IMR-90 (cell line): Measurements from ENCODE around the gene MAS1L. TPM values are rescaled to one million over a fixed set of nuclear protein-coding genes. Genes with fewer than 3 reads are reported as not detected.

Experiments
- ATAC-seq: fragments of 200-7000 bp; cut with Tn5 transposase; 2 replicates; pipeline ENCODE4 v1.9.1; 2020; ENCODE audit warnings: low read depth, mild to moderate bottlenecking, moderate library complexity
- BruUV-seq: library from RNA; stranded (reverse); fragments of 400-500 nt; replicated peaks from 2 replicates; lab custom pipeline; 2021; lab: Mats Ljungman, UMichigan
- CTCF ChIA-PET: fragments of 300-600 bp; formaldehyde crosslinking; extraction: SDS; loops from one replicate; lab custom pipeline; 2021; ENCODE audit warnings: antibody characterized with exemption; lab: Yijun Ruan, JAX
- POLR2A ChIA-PET: fragments of 300-600 bp; sonication (Branson Sonifier 250); formaldehyde crosslinking; loops from one replicate; lab custom pipeline; 2022; ENCODE audit warnings: antibody characterized with exemption; ENCODE audit not compliant: unreplicated experiment; lab: Charles Lee
- DNase-seq: peaks from one replicate; pipeline ENCODE4 v3.0.0; 2013
- H2AFZ ChIP-seq: replicated peaks from 2 replicates; pipeline ENCODE3; 2013; ENCODE audit warnings: low read length, mild to moderate bottlenecking; ENCODE audit not compliant: poor library complexity
- H2AK5ac ChIP-seq: 2 replicates; pipeline ENCODE4 v1.6.1; 2013; ENCODE audit warnings: low read depth, low read length, inconsistent platforms
- H2AK9ac ChIP-seq: replicated peaks from 2 replicates; pipeline ENCODE3; 2013; ENCODE audit warnings: mild to moderate bottlenecking, low read depth, low read length, moderate library complexity; ENCODE audit not compliant: poor library complexity
- H2BK120ac ChIP-seq: 2 replicates; pipeline ENCODE4 v1.6.1; 2013; ENCODE audit warnings: low read depth, low read length, inconsistent platforms
- H2BK15ac ChIP-seq: 3 replicates; pipeline ENCODE4 v1.6.1; 2013; ENCODE audit warnings: low read depth, low read length, inconsistent platforms
- H2BK20ac ChIP-seq: 2 replicates; pipeline ENCODE4 v1.6.1; 2013; ENCODE audit warnings: low read depth, mild to moderate bottlenecking, inconsistent platforms, low read length, moderate library complexity
- H2BK5ac ChIP-seq: 2 replicates; pipeline ENCODE4 v1.6.1; 2013; ENCODE audit warnings: mild to moderate bottlenecking, low read depth, low read length, inconsistent platforms; ENCODE audit not compliant: poor library complexity, severe bottlenecking
- H3K14ac ChIP-seq: replicated peaks from 2 replicates; pipeline ENCODE4 v1.6.1; 2013; ENCODE audit warnings: low read depth, low read length, inconsistent platforms
- H3K18ac ChIP-seq: 2 replicates; pipeline ENCODE4 v1.6.1; 2013; ENCODE audit warnings: low read depth, low read length, control low read depth
- H3K23ac ChIP-seq: 2 replicates; pipeline ENCODE4 v1.6.1; 2013; ENCODE audit warnings: low read depth, low read length, inconsistent platforms
- H3K27ac ChIP-seq: 2 replicates; pipeline ENCODE4 v1.5.1; 2013; ENCODE audit warnings: mild to moderate bottlenecking, control low read depth, low read length; ENCODE audit not compliant: insufficient read depth
- H3K27me3 ChIP-seq: 2 replicates; pipeline ENCODE4 v1.6.1; 2013; ENCODE audit warnings: low read length; ENCODE audit not compliant: control insufficient read depth, insufficient read depth
- H3K36me3 ChIP-seq: 2 replicates; pipeline ENCODE4 v1.6.1; 2013; ENCODE audit warnings: low read length, mixed read lengths; ENCODE audit not compliant: control insufficient read depth, insufficient read depth
- H3K4ac ChIP-seq: 2 replicates; pipeline ENCODE4 v1.6.1; 2013; ENCODE audit warnings: low read depth, low read length, inconsistent platforms
- H3K4me1 ChIP-seq: 2 replicates; pipeline ENCODE4 v1.6.1; 2013; ENCODE audit warnings: low read length, mixed read lengths; ENCODE audit not compliant: control insufficient read depth, insufficient read depth
- H3K4me2 ChIP-seq: 2 replicates; pipeline ENCODE4 v1.6.1; 2013; ENCODE audit warnings: low read depth, mild to moderate bottlenecking, control low read depth, low read length, moderate library complexity
- H3K4me3 ChIP-seq: 2 replicates; pipeline ENCODE4 v1.5.1; 2013; ENCODE audit warnings: low read depth, mild to moderate bottlenecking, control low read depth, low read length, moderate library complexity; ENCODE audit not compliant: insufficient read depth
- H3K56ac ChIP-seq: 2 replicates; pipeline ENCODE4 v1.6.1; 2013; ENCODE audit warnings: low read length, inconsistent platforms; ENCODE audit not compliant: insufficient read depth; ENCODE audit errors: extremely low read depth
- H3K79me1 ChIP-seq, 2 experiments: 2 replicates each; pipeline ENCODE4 v1.6.1; 2013; ENCODE audit warnings: low read length in 2 of 2, inconsistent platforms in 1 of 2, low read depth in 1 of 2
- H3K9ac ChIP-seq: 2 replicates; pipeline ENCODE4 v1.6.1; 2013; ENCODE audit warnings: low read depth, low read length, control low read depth
- H3K9me1 ChIP-seq: 2 replicates; pipeline ENCODE4 v1.6.1; 2013; ENCODE audit warnings: low read length, inconsistent platforms; ENCODE audit not compliant: insufficient read depth
- H3K9me3 ChIP-seq: 2 replicates; pipeline ENCODE4 v1.6.1; 2013; ENCODE audit warnings: low read length; ENCODE audit not compliant: control insufficient read depth, insufficient read depth
- H4K20me1 ChIP-seq: 2 replicates; pipeline ENCODE4 v1.6.1; 2013; ENCODE audit warnings: low read length, inconsistent platforms; ENCODE audit not compliant: insufficient read depth
- H4K5ac ChIP-seq: 2 replicates; pipeline ENCODE4 v1.6.1; 2013; ENCODE audit warnings: mild to moderate bottlenecking, low read depth, low read length, control low read depth
- H4K8ac ChIP-seq, 2 experiments: 2 replicates each; pipeline ENCODE4 v1.6.1; 2013; ENCODE audit warnings: low read depth in 2 of 2, low read length in 2 of 2, control low read depth in 1 of 2, inconsistent platforms in 1 of 2
- H4K91ac ChIP-seq: 2 replicates; pipeline ENCODE4 v1.6.1; 2013; ENCODE audit warnings: low read depth, low read length, inconsistent platforms; ENCODE audit not compliant: insufficient read depth
- BHLHE40 ChIP-seq: fragments of 150-350 bp; IDR thresholded peaks from 2 replicates; pipeline ENCODE4 v1.6.1; 2016; ENCODE audit warnings: mild to moderate bottlenecking, low read depth, low read length
- CHD1 ChIP-seq: IDR thresholded peaks from 2 replicates; pipeline ENCODE4 v1.6.1; 2012; ENCODE audit warnings: low read depth, low read length, improper control_type of control experiment
- CTCF ChIP-seq: conservative IDR thresholded peaks from 2 replicates; pipeline ENCODE4 v1.5.1; 2012; ENCODE audit warnings: mild to moderate bottlenecking, low read depth, low read length, improper control_type of control experiment
- ELK1 ChIP-seq: fragments of 150-350 bp; IDR thresholded peaks from 2 replicates; pipeline ENCODE4 v1.6.1; 2016; ENCODE audit warnings: low read depth, mild to moderate bottlenecking, low read length, moderate library complexity, borderline replicate concordance
- MAFK ChIP-seq: IDR thresholded peaks from 2 replicates; pipeline ENCODE4 v1.6.1; 2012; ENCODE audit warnings: low read depth, low read length, improper control_type of control experiment
- MXI1 ChIP-seq: IDR thresholded peaks from 2 replicates; pipeline ENCODE4 v1.6.1; 2012; ENCODE audit warnings: low read depth, mild to moderate bottlenecking, low read length, moderate library complexity, borderline replicate concordance
- POLR2A ChIP-seq: IDR thresholded peaks from 2 replicates; pipeline ENCODE4 v1.6.1; 2012; ENCODE audit warnings: mild to moderate bottlenecking, low read depth, low read length
- RAD21 ChIP-seq: IDR thresholded peaks from 2 replicates; pipeline ENCODE4 v1.6.1; 2012; ENCODE audit warnings: low read length, improper control_type of control experiment
- RCOR1 ChIP-seq: IDR thresholded peaks from 2 replicates; pipeline ENCODE4 v1.6.1; 2012; ENCODE audit warnings: mild to moderate bottlenecking, low read length, improper control_type of control experiment; ENCODE audit not compliant: insufficient replicate concordance
- RFX5 ChIP-seq: IDR thresholded peaks from 2 replicates; pipeline ENCODE4 v1.8.0; 2012; ENCODE audit warnings: low read depth, mild to moderate bottlenecking, low read length, moderate library complexity
- USF2 ChIP-seq: fragments of 150-350 bp; IDR thresholded peaks from 2 replicates; pipeline ENCODE4 v1.6.1; 2017; ENCODE audit warnings: mild to moderate bottlenecking, antibody characterized with exemption, low read length, low read depth
- WGBS, 2 experiments: methylation state at CpG; one replicate each; pipeline versions ENCODE4 v1.1.5 to v1.1.7; 2013; ENCODE audit warnings: missing lambda C conversion rate in 2 of 2; ENCODE audit not compliant: insufficient read length in 1 of 2; ENCODE audit errors: extremely low coverage in 2 of 2; 5-methylcytosine and 5-hydroxymethylcytosine counted together
- dilution Hi-C: fragments of 300-500 bp; cut with HindIII; formaldehyde crosslinking; loops from one replicate; pipeline ENCODE4 v1.14.3; 2018; ENCODE audit warnings: low sequenced_read_pairs; ENCODE audit not compliant: unreplicated experiment
- in situ Hi-C: fragments of 300-500 bp; cut with MboI; formaldehyde crosslinking; loops from 3 replicates; pipeline ENCODE4 v1.14.3; 2019; ENCODE audit warnings: low sequenced_read_pairs, inconsistent platforms, mixed read lengths
- intact Hi-C: fragments of 100-400 bp; cut with micrococcal nuclease; formaldehyde crosslinking; loops from 2 replicates; pipeline ENCODE4 v1.10.0; 2022
- polyA plus RNA-seq, 3 experiments: library from polyadenylated mRNA; depleted of rRNA; stranded (reverse); fragments of >200 nt; gene quantifications; 2 replicates each; pipeline ENCODE4 v1.2.3, GENCODE V29; 2012; ENCODE audit warnings: low replicate concordance in 1 of 3
- total RNA-seq: library from RNA; depleted of rRNA; stranded (reverse); fragments of >200 nt; gene quantifications from 2 replicates; pipeline ENCODE4 v1.2.3, GENCODE V29; 2012

Gene MAS1L
- total and polyA plus RNA-seq, 2 of the 4 experiments (the other 2 are of a cell fraction), result not detected

GRCh38 chr6:29527126-29527525 lies 39.4 kb upstream of the MAS1L start:
- H3K9me1 ChIP-seq, result no peaks in the 10 kb centered on the region
- H2AK5ac ChIP-seq, result no peak overlapping the region
- ATAC-seq, result no peak
- no peak overlapping the region for H3K23ac ChIP-seq
- no peak overlapping the region for H2BK5ac ChIP-seq
- H2BK20ac ChIP-seq, result no peak overlapping the region
- intact Hi-C loops, result no loop called here
- in situ Hi-C loops, result no loop called here
- no peak overlapping the region for H3K4me2 ChIP-seq
- no peak overlapping the region for H2BK120ac ChIP-seq
- H3K27ac ChIP-seq, result no peak overlapping the region
- POLR2A ChIA-PET, result no interaction called here
- H2AFZ ChIP-seq, result no peak overlapping the region
- no peaks in the 10 kb centered on the region for H3K4me1 ChIP-seq
- H3K79me1 ChIP-seq, result no peaks in the 10 kb centered on the region
- H4K8ac ChIP-seq, result no peak overlapping the region
- H3K36me3 ChIP-seq, result no peaks in the 10 kb centered on the region
- BruUV-seq, result no TSS peak
- no peak overlapping the region for H3K4ac ChIP-seq
- no peak overlapping the region for H4K5ac ChIP-seq
- no peak for TF ChIP-seq MXI1
- no peak for TF ChIP-seq RCOR1
- no peak for TF ChIP-seq POLR2A
- TF ChIP-seq CTCF, result no peak
- no peak for TF ChIP-seq ELK1
- no peak for TF ChIP-seq RAD21
- no peak for TF ChIP-seq CHD1
- no peak for TF ChIP-seq BHLHE40
- TF ChIP-seq MAFK, result no peak
- no peak for TF ChIP-seq RFX5
- no peak for TF ChIP-seq USF2
- H2AK9ac ChIP-seq, result no peak overlapping the region
- no peaks in the 10 kb centered on the region for H3K27me3 ChIP-seq
- H4K20me1 ChIP-seq, result no peaks in the 10 kb centered on the region
- H3K9ac ChIP-seq, result no peak overlapping the region
- no CpG with 5 or more reads among the region's 1 CpG for WGBS, 2 experiments
- no peak overlapping the region for H3K14ac ChIP-seq
- H3K18ac ChIP-seq, result no peak overlapping the region
- dilution Hi-C loops, result no loop called here
- no peak overlapping the region for H3K56ac ChIP-seq
- H3K9me3 ChIP-seq, result peaks cover 3% of the 10 kb centered on the region; the same call in 1 of the 2 replicates
- CTCF ChIA-PET, result no interaction called here
- no peak for DNase-seq
- no peak overlapping the region for H3K4me3 ChIP-seq
- no peak overlapping the region for H4K91ac ChIP-seq
- H2BK15ac ChIP-seq, result no peak overlapping the region
